Esophagus squamous epithelium (tissue), 5 donors: ENCODE measurements around the gene ALDH18A1. TPM values are rescaled to one million over a fixed set of nuclear protein-coding genes. Genes with fewer than 3 reads are reported as not detected.

Experiments used
- DNase-seq: peaks from one replicate; lab custom pipeline; 2025; lab: John Stamatoyannopoulos, UW
- H3K27ac ChIP-seq, 4 donors: fragments of 200-600 bp; sonication (generic); one replicate each; pipeline ENCODE4 v1.5.1; 2016 to 2019; ENCODE audit warnings: mild to moderate bottlenecking in 1 of 4
- H3K27me3 ChIP-seq, 4 donors: fragments of 200-600 bp; sonication (generic); 1 replicate in 3 of 4; 2 replicates in 1 of 4; pipeline versions ENCODE4 v1.5.1 to v1.6.0; 2017 to 2021; ENCODE audit warnings: antibody characterized with exemption in 1 of 4
- H3K36me3 ChIP-seq, 3 donors: fragments of 200-600 bp; sonication (generic); one replicate each; pipeline ENCODE4 v1.5.1; 2016 to 2019
- H3K4me1 ChIP-seq, 3 donors: fragments of 200-600 bp; sonication (generic); one replicate each; pipeline ENCODE4 v1.5.1; 2017 to 2019
- H3K4me3 ChIP-seq, 4 donors: fragments of 200-600 bp; sonication (generic); 1 replicate in 3 of 4; 2 replicates in 1 of 4; pipeline ENCODE4 v1.5.1; 2016 to 2019; ENCODE audit warnings: mild to moderate bottlenecking in 2 of 4, moderate library complexity in 1 of 4
- H3K9me3 ChIP-seq, 3 donors: fragments of 200-600 bp; sonication (generic); one replicate each; pipeline ENCODE4 v1.5.1; 2016 to 2019
- CTCF ChIP-seq, 6 experiments: fragments of 450-650 bp in 4 of 6; fragments of 200-600 bp in 2 of 6; sonication (generic) in 2 of 6; IDR thresholded peaks; one replicate each; pipeline ENCODE4 v1.5.1; 2016 to 2019; ENCODE audit warnings: antibody characterized with exemption in 6 of 6, mild to moderate bottlenecking in 4 of 6, moderate library complexity in 4 of 6
- POLR2A ChIP-seq, 4 donors: fragments of 450-650 bp; IDR thresholded peaks; one replicate each; pipeline ENCODE4 v1.6.1; 2017; ENCODE audit warnings: antibody characterized with exemption in 4 of 4, mild to moderate bottlenecking in 4 of 4, moderate library complexity in 3 of 4
- WGBS, 2 donors: methylation state at CpG; one replicate each; pipeline ENCODE4 v1.1.5; 2018; 5-methylcytosine and 5-hydroxymethylcytosine counted together
- intact Hi-C: fragments of 100-400 bp; cut with DNase I; formaldehyde crosslinking; loops from one replicate; pipeline ENCODE4 v1.15.0; 2022
- total RNA-seq, 4 donors: library from RNA; depleted of rRNA; stranded (reverse); fragments of >200 nt; gene quantifications; one replicate each; pipeline ENCODE4 v1.1.0, GENCODE V29; 2016
- donor health status: DM: yes; HTN: yes; CAD: no.

Gene ALDH18A1
- total RNA-seq, 4 donors from 2014 or later = 34.5 to 78.3 (median 47.4) TPM

GRCh38 chr10:95640891-95641315, 15.6 kb downstream of the ALDH18A1 start:
- no peaks in the 10 kb centered on the region for H3K27me3 ChIP-seq
- H3K36me3 ChIP-seq = peaks cover 11 to 89% (median 29%) of the 10 kb centered on the region in 3 donors
- H3K27ac ChIP-seq = no peak overlapping the region
- no peak for TF ChIP-seq POLR2A (IDR thresholded peaks at IDR 0.05)
- TF ChIP-seq CTCF (IDR thresholded peaks at IDR 0.05) = no peak
- intact Hi-C loops = no loop called here
- no peak overlapping the region for H3K4me3 ChIP-seq
- H3K9me3 ChIP-seq = no peaks in the 10 kb centered on the region
- H3K4me1 ChIP-seq = peaks cover 0 to 2% (median 0%) of the 10 kb centered on the region in 3 donors
- WGBS, 2 donors = 89 to 100% methylated on average over 1 of the region's 1 CpG
- DNase-seq = no peak

- peaks cover 16 to 100% (median 40%) of the 10 kb centered on the region in 3 donors for H3K36me3 ChIP-seq
- 84 to 95% methylated on average over 4 of the region's 4 CpGs for whole genome bisulfite sequencing, 2 donors
- H3K4me1 ChIP-seq = no peaks in the 10 kb centered on the region
- intact Hi-C loops = no loop called here
- no peaks in the 10 kb centered on the region for H3K27me3 ChIP-seq
- no peak overlapping the region for H3K27ac ChIP-seq
- no peaks in the 10 kb centered on the region for H3K9me3 ChIP-seq
- TF ChIP-seq CTCF (IDR thresholded peaks at IDR 0.05) = no peak
- no peak for TF ChIP-seq POLR2A (IDR thresholded peaks at IDR 0.05)
- H3K4me3 ChIP-seq = no peak overlapping the region
- DNase-seq = no peak
Observed at GRCh38 chr10:95637911-95638310, 18.6 kb downstream of the ALDH18A1 start.

- Histone ChIP-seq H3K4me1 (no peaks in the 10 kb centered on the region), H3K9me3 (no peaks in the 10 kb centered on the region), H3K36me3 (peaks cover 16 to 100% (median 43%) of the 10 kb centered on the region in 3 donors), H3K27me3 (no peaks in the 10 kb centered on the region), H3K27ac (no peak overlapping the region), H3K4me3 (no peak overlapping the region)
- WGBS, 2 donors = 93 to 96% methylated on average over 8 to 10 of the region's 10 CpGs
- DNase-seq = no peak
- no peak for TF ChIP-seq CTCF (IDR thresholded peaks at IDR 0.05)
- no peak for TF ChIP-seq POLR2A (IDR thresholded peaks at IDR 0.05)
- intact Hi-C loops = no loop called here
Observed at GRCh38 chr10:95637140-95637539, 19.4 kb downstream of the ALDH18A1 start.

GRCh38 chr10:95635319-95635733, 21.2 kb downstream of the ALDH18A1 start:
- Histone ChIP-seq H3K4me1 (no peaks in the 10 kb centered on the region), H3K4me3 (no peak overlapping the region), H3K27ac (no peak overlapping the region), H3K27me3 (no peaks in the 10 kb centered on the region), H3K36me3 (peaks cover 6 to 100% (median 30%) of the 10 kb centered on the region in 3 donors), H3K9me3 (no peaks in the 10 kb centered on the region)
- intact Hi-C loops = no loop called here
- 97 to 100% methylated on average over 2 of the region's 2 CpGs for WGBS, 2 donors
- DNase-seq = no peak
- TF ChIP-seq CTCF (IDR thresholded peaks at IDR 0.05) = no peak
- TF ChIP-seq POLR2A (IDR thresholded peaks at IDR 0.05) = no peak

GRCh38 chr10:95628786-95629185, 27.7 kb downstream of the ALDH18A1 start:
- WGBS, 2 donors = 45 to 80% methylated on average over 1 of the region's 1 CpG
- Histone ChIP-seq H3K4me3 (no peak overlapping the region), H3K9me3 (no peaks in the 10 kb centered on the region), H3K4me1 (no peaks in the 10 kb centered on the region), H3K27ac (no peak overlapping the region), H3K27me3 (no peaks in the 10 kb centered on the region), H3K36me3 (peaks cover 14 to 100% (median 15%) of the 10 kb centered on the region in 3 donors)
- intact Hi-C loops = no loop called here
- no peak for DNase-seq
- no peak for TF ChIP-seq CTCF (IDR thresholded peaks at IDR 0.05)
